Naive thymus-derived CD8-positive, alpha-beta T cell (primary cell): ENCODE results near the gene PYGO1. TPM values are rescaled to one million over a fixed set of nuclear protein-coding genes. Genes with fewer than 3 reads are reported as not detected.
"Not testable (repeated sequence)": the region's sequence is repeated elsewhere in the genome, so short reads cannot be mapped to it uniquely, and the experiment has no call there.

Source experiments
- ATAC-seq, 2 donors: fragments of 150-1000 bp; cut with Tn5 transposase in 1 of 2; sonication (Bioruptor Pico), chemical (Tn5 transposase) in 1 of 2; 1 replicate in 1 of 2; 2 replicates in 1 of 2; pipeline ENCODE4 v1.10.0; 2021; ENCODE audit warnings: mild to moderate bottlenecking in 2 of 2, moderate library complexity in 2 of 2
- POLR2A ChIA-PET: fragments of 350-600 bp; sonication (Branson Sonifier 250); formaldehyde crosslinking; loops from one replicate; lab custom pipeline; 2021; ENCODE audit warnings: antibody characterized with exemption; lab: Charles Lee
- DNase-seq, 10 donors: peaks; one replicate each; pipeline versions ENCODE4 v3.0.0 to v3.0.0-alpha.2; 2020 to 2022
- H3K27ac Mint-ChIP-seq, 10 donors: one replicate each; pipeline ENCODE4 v1.8.0; 2020 to 2022; ENCODE audit warnings: mild to moderate bottlenecking in 10 of 10, mixed read lengths in 10 of 10, moderate library complexity in 4 of 10, inconsistent platforms in 1 of 10
- H3K27me3 Mint-ChIP-seq, 5 donors: one replicate each; pipeline ENCODE4 v1.8.0; 2021 to 2022; ENCODE audit warnings: mixed read lengths in 5 of 5
- H3K36me3 Mint-ChIP-seq, 3 donors: one replicate each; pipeline ENCODE4 v1.8.0; 2020 to 2022; ENCODE audit warnings: mixed read lengths in 3 of 3, mild to moderate bottlenecking in 2 of 3, inconsistent platforms in 1 of 3
- H3K4me1 Mint-ChIP-seq, 4 donors: one replicate each; pipeline ENCODE4 v1.8.0; 2021 to 2022; ENCODE audit warnings: mixed read lengths in 4 of 4
- H3K4me3 Mint-ChIP-seq, 10 donors: one replicate each; pipeline ENCODE4 v1.8.0; 2020 to 2022; ENCODE audit warnings: mild to moderate bottlenecking in 10 of 10, mixed read lengths in 10 of 10, moderate library complexity in 6 of 10, inconsistent platforms in 1 of 10
- H3K9me3 Mint-ChIP-seq, 9 donors: one replicate each; pipeline ENCODE4 v1.8.0; 2020 to 2022; ENCODE audit warnings: mixed read lengths in 9 of 9, mild to moderate bottlenecking in 3 of 9, inconsistent platforms in 1 of 9, moderate library complexity in 1 of 9
- polyA plus RNA-seq, 3 donors: library from polyadenylated mRNA; unstranded; fragments of 300-500 nt; fragmentation: Illumina TruSeq; gene quantifications; one replicate each; pipeline ENCODE4 v1.2.3, GENCODE V29; 2021
- total RNA-seq, 8 experiments: library from RNA in 2 of 8; stranded (reverse) in 2 of 8; gene quantifications; one replicate each; pipeline ENCODE4 v1.2.3 and lab custom pipeline; 2021 to 2026

Gene PYGO1
- total and polyA plus RNA-seq, 5 experiments from 2014 or later = not detected

DNA sequence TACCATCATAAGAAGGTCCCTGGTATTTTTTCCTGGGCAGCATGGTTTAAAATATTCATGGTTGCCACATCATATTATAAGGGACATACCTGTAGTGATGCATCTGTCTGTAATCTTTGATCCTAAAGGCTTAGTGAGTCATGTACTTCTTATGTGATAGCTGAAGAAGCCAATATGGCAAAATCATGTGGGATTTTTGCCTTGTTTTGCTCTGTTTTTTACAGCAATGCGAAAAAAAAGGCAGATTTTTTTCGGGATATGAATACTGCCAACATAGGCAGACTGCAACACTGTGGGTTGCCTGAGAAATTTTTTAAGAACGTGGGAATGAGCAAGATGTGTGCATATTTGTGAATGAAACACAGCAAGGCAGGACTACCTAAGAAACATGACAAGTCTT is 11.3 kb upstream of the PYGO1 start:
- Mint-ChIP-seq H3K27me3 (peaks cover 4 to 28% (median 17%) of the 10 kb centered on the region in 5 donors), H3K4me1 (no peaks in the 10 kb centered on the region), H3K4me3 (no peak overlapping the region), H3K27ac (no peak overlapping the region), H3K9me3 (peaks cover 0 to 3% (median 0%) of the 10 kb centered on the region in 9 donors), H3K36me3 (no peaks in the 10 kb centered on the region)
- no peak for ATAC-seq
- POLR2A ChIA-PET = no interaction called here
- no peak for DNase-seq

DNA sequence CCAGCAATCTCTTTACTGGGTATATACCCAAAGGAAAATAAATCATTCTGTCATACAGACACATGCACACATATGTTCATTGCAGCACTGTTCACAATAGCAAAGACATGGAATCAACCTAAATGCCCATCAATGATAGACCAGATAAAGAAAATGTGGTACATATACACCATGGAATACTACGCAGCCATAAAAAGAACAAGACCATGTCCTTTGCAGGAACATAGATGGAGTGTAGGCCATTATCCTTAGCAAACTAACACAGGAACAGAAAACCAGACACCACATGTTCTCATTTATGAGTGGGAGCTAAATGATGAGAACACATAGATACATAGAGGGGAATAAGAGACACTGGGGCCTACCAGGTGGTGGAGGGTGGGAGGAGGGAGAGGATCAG is 4.9 kb upstream of the PYGO1 start:
- H3K9me3 Mint-ChIP-seq, POLR2A ChIA-PET, H3K4me3 Mint-ChIP-seq, H3K36me3 Mint-ChIP-seq, ATAC-seq, H3K27ac Mint-ChIP-seq, DNase-seq, H3K4me1 Mint-ChIP-seq: not testable (repeated sequence)
- H3K27me3 Mint-ChIP-seq = peaks cover 17 to 43% (median 29%) of the 10 kb centered on the region in 5 donors

DNA sequence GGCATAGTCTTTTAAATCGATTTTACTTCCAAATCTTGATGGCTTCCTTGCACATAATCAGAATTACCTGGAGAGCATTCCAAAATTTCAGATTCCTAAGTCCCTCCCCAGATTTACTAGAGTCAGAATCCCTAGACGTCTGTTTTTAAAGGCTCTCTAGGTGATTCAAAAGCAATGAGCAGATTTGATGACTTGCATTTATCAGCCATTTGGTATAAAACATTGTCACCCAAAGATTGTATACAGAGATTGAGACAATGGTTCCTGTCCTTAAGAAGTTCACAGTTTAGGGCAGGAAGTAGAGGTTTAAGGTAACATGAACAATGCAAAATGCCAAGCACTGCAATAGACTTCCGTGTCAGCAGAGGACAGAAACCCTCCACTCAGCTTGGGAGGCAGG is 2.6 kb upstream of the PYGO1 start:
- Mint-ChIP-seq H3K4me1 (peaks cover 1 to 5% (median 3%) of the 10 kb centered on the region in 4 donors), H3K36me3 (peaks cover 0 to 2% (median 0%) of the 10 kb centered on the region in 3 donors), H3K27ac (no peak overlapping the region), H3K4me3 (no peak overlapping the region), H3K9me3 (peaks cover 0 to 8% (median under 1%) of the 10 kb centered on the region in 9 donors), H3K27me3 (peaks cover 14 to 38% (median 27%) of the 10 kb centered on the region in 5 donors)
- POLR2A ChIA-PET = no interaction called here
- ATAC-seq (no peak), DNase-seq (no peak)

DNA sequence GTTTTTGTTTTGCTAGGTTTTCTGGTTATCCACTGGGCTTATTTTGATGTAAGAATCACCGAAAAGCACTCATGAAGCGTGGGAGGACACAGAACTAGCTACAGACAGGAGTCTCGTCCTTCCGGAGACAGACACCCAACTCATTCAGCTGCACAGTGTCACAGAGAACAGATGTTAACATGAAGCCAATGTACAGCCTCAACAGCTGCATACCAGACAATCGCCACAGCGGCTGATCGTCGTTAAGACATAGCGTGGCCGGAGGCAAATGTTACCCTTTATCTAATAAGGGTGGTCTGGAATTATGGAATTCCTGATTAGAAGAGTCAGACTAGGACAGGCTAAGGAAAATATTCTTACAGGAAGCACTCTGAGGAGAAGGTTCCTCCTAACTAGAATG is 1.1 kb upstream of the PYGO1 start:
- peak overlapping the region in 2 of 10 donors; percentile 50 to 72 for H3K27ac Mint-ChIP-seq
- DNase-seq = no peak
- ATAC-seq = no peak
- H3K27me3 Mint-ChIP-seq = peaks cover 15 to 44% (median 28%) of the 10 kb centered on the region in 5 donors
- H3K9me3 Mint-ChIP-seq = peaks cover 0 to 8% (median 0%) of the 10 kb centered on the region in 9 donors
- peak overlapping the region; percentile 60 to 86 (median 76) for H3K4me3 Mint-ChIP-seq
- H3K36me3 Mint-ChIP-seq = peaks cover 0 to 2% (median 0%) of the 10 kb centered on the region in 3 donors
- peaks cover 1 to 5% (median 3%) of the 10 kb centered on the region in 4 donors for H3K4me1 Mint-ChIP-seq
- POLR2A ChIA-PET = no interaction called here

DNA sequence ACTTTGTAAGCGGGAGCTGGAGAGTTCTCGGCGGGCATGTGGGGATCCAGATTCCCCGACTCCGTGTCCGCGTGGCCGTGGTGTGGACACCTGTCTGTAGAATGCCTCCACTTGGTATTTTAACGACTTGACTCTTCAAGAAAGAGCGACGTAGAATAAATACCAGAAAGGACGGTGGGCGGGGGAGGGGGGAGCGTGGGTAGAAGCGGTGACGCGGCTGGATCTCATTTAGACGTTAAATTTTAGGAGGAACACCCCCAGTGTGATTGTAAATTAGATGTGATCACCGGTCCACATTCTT is 620 bp upstream of the PYGO1 start:
- POLR2A ChIA-PET = no interaction called here
- ATAC-seq (no peak), DNase-seq (no peak)
- Mint-ChIP-seq H3K27ac (no peak overlapping the region), H3K36me3 (peaks cover 0 to 2% (median 0%) of the 10 kb centered on the region in 3 donors), H3K9me3 (peaks cover 0 to 8% (median 0%) of the 10 kb centered on the region in 9 donors), H3K4me1 (peaks cover 1 to 5% (median 3%) of the 10 kb centered on the region in 4 donors), H3K27me3 (peaks cover 17 to 49% (median 31%) of the 10 kb centered on the region in 5 donors), H3K4me3 (peak overlapping the region; percentile 11 to 86 (median 74))

DNA sequence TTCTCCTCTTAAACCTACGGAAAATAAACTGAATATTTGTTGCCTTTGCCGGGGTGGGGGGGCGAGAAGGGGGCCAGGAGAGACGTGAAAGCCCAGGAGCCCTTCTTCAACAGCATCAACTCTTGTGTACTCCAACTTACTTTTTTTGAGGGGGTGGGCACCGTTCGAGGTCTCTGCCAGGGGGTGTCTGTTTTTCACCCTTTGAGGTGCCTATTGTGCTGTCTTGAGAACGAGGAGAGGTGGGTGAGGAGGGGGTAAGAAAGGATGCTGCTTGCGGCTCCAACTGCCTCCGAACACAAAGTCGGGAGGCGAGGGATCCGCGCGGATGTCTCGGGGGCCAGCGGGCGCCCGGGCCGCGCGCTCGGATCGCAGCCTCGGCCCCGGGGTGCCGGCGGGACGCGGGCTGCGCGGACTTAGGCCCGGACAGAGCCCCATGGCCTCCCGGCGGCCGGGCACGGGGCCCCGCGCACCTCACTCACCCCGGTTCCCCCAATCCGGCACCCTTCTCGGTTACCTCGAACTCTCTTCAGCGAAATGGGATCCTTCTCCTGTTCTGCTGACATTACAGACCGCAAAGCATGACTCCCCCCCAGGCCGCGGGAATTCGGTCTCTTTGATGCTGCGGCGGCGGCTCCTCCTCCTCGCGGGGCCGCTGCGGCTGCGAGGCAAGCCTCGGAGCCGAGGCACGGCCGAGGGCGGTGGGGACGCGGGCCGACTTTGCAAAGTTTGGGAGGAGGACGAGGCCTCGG is 650 bp downstream of the PYGO1 start:
- H3K9me3 Mint-ChIP-seq = peaks cover 0 to 4% (median 0%) of the 10 kb centered on the region in 9 donors
- H3K27ac Mint-ChIP-seq = no peak overlapping the region
- peak overlapping the region in 9 of 10 donors; percentile 36 to 70 (median 55) for H3K4me3 Mint-ChIP-seq
- H3K27me3 Mint-ChIP-seq = peaks cover 21 to 55% (median 39%) of the 10 kb centered on the region in 5 donors
- DNase-seq = peak in 1 of 10 donors; percentile 13
- peaks cover 0 to 2% (median 0%) of the 10 kb centered on the region in 3 donors for H3K36me3 Mint-ChIP-seq
- peaks cover 1 to 5% (median 3%) of the 10 kb centered on the region in 4 donors for H3K4me1 Mint-ChIP-seq
- POLR2A ChIA-PET = no interaction called here
- peak in 1 of 2 donors; percentile 54 for ATAC-seq

DNA sequence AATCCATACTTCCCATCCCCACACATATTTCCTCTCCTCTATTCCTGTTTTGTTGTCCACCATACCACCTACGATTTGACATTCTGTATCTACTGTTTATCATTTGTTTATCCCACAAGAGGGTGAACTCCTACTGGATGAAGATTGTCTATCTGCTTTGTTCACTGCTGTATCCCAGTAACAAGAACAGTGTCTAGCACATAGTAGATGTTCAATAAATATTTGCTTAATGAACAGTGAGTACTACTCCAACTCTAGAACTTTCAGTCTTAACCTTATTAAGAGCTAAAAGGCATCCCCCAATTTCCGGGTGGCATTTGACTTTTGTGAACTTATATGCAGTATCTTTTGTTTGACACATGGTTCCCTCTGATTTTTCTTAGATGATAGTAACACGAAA is 1.3 kb downstream of the PYGO1 start:
- Mint-ChIP-seq H3K4me3 (no peak overlapping the region), H3K9me3 (peaks cover 0 to 4% (median 0%) of the 10 kb centered on the region in 9 donors), H3K36me3 (peaks cover 0 to 2% (median 0%) of the 10 kb centered on the region in 3 donors), H3K4me1 (peaks cover 1 to 5% (median 3%) of the 10 kb centered on the region in 4 donors), H3K27me3 (peaks cover 23 to 55% (median 45%) of the 10 kb centered on the region in 5 donors), H3K27ac (no peak overlapping the region)
- DNase-seq (no peak), ATAC-seq (no peak)
- POLR2A ChIA-PET = no interaction called here

DNA sequence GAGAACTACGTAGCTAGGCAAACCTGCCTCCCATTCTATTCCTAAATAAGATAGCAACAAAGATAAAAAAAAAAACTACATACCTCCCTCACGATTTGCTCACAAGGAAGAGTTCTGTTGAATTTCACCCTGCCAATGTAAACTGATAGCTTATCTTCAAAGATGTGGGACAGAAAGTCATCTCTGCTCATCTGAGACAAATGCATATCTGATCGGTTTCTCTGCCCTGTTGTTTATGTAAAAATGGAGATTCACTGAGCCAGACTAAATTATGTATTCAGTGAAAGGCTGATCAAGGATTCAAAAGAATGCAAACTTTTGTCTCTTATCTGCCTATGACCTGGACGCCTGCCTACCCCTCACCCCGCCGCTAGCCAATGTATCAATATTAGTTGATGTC is 11.2 kb downstream of the PYGO1 start:
- H3K27me3 Mint-ChIP-seq = peaks cover 10 to 40% (median 20%) of the 10 kb centered on the region in 5 donors
- no peak overlapping the region for H3K4me3 Mint-ChIP-seq
- H3K27ac Mint-ChIP-seq = no peak overlapping the region
- peaks cover 0 to 2% (median 0%) of the 10 kb centered on the region in 9 donors for H3K9me3 Mint-ChIP-seq
- DNase-seq (no peak), ATAC-seq (no peak)
- no peaks in the 10 kb centered on the region for H3K4me1 Mint-ChIP-seq
- POLR2A ChIA-PET = no interaction called here
- H3K36me3 Mint-ChIP-seq = no peaks in the 10 kb centered on the region

DNA sequence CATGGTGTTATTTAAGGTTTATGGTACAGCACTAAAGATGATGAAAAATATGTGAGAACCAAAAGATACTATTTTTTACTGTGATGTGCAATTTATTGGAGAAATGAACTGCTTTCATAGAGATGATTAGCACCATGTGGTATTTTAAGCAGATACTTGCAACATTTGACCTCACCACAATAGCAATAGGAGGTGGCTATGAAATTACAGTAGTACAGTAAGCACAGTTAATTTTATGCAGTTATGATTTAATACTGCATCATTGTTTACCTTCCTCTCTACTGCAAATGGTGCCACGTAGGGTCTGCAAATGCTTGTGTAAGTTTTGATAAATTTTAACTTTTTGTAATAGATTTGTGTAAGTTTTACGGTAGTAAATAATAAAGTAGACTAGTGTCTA is 14.0 kb downstream of the PYGO1 start:
- Mint-ChIP-seq H3K4me1 (no peaks in the 10 kb centered on the region), H3K36me3 (peaks cover 0 to 9% (median 3%) of the 10 kb centered on the region in 3 donors), H3K9me3 (peaks cover 0 to 12% (median 4%) of the 10 kb centered on the region in 9 donors), H3K4me3 (no peak overlapping the region), H3K27ac (no peak overlapping the region), H3K27me3 (peaks cover 11 to 50% (median 25%) of the 10 kb centered on the region in 5 donors)
- POLR2A ChIA-PET = no interaction called here
- no peak for DNase-seq
- no peak for ATAC-seq

DNA sequence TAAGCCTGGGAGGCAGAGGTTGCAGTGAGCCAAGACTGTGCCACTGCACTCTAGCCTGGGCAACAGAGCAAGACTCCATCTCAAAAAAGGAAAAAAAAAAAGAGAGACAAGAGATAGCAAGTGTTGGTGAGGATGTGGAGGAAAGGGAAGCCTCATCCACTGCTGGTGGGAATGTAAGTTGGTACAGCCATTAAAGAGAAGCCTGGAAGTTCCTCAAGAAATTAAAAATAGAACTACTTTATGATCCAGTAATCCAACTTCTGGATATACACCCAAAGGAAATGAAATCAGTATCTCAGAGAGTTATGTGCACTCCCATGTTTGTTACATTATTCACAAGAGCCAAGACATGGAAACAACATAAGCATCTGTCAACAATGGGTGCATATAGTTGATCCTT is 14.9 kb downstream of the PYGO1 start:
- ATAC-seq (no peak), DNase-seq (no peak)
- Mint-ChIP-seq H3K27me3 (peaks cover 11 to 50% (median 25%) of the 10 kb centered on the region in 5 donors), H3K27ac (peak overlapping the region in 1 of 10 donors; percentile 71), H3K4me1 (no peaks in the 10 kb centered on the region), H3K4me3 (no peak overlapping the region), H3K36me3 (peaks cover 0 to 9% (median 3%) of the 10 kb centered on the region in 3 donors), H3K9me3 (peaks cover 0 to 12% (median 4%) of the 10 kb centered on the region in 9 donors)
- POLR2A ChIA-PET = no interaction called here

DNA sequence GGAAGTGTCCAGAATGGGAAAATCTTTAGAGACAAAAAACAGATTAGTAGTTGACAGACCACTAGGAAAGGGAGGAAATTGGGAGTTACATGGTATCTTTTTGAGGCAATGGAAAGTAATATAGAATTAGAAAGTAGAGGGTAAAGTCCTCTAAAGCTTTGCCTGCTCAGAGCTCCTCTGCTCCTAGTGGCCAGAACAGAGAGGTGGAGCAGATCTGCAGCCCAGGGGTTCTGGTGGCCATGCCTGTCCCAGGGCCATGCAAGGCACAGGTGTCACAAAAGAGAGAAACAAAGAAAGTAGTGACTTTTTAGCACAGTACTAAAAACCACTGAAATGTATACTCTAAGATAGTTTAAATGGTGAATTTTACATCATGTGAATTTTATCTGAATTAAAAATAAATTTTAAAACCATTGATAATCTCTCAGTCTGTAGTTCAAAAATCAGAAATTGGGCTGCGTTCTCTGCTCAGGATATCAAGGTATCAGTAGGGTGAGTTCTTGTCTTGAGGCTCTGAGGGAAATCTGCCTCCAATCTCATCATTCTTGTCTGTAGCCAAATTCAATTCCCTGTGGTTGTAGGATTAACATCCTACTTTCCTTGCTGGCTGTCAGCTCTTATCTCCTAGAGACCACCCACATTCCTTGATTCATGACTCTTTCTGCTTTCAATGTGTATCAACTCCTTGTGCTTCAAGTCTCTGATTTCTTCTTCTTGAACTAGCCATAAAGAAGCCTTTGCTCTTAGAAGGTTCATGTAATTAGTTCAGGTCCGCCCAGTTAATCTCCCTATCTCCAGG is 23.6 kb downstream of the PYGO1 start:
- no peak for ATAC-seq
- POLR2A ChIA-PET = no interaction called here
- H3K36me3 Mint-ChIP-seq = no peaks in the 10 kb centered on the region

DNA sequence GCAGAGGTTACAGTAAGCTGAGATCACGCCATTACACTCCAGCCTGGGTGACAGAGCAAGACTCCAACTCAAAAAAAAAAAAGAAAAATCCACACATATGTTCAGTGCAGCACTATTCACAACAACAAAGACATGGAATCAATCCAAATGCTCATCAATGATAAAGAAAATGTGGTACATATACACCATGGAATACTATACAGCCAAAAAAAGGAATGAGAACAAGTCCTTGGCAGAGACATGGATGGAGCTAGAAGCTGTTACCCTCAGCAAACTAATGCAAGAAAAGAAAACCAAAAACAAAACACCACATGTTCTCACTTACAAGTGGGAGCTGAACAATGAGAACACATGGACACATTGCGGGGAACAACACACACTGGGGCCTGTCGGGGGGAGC is 25.5 kb downstream of the PYGO1 start:
- no peak overlapping the region for H3K4me3 Mint-ChIP-seq
- no peak overlapping the region for H3K27ac Mint-ChIP-seq
- H3K36me3 Mint-ChIP-seq = no peaks in the 10 kb centered on the region
- peaks cover 0 to 23% (median 10%) of the 10 kb centered on the region in 9 donors for H3K9me3 Mint-ChIP-seq
- no peaks in the 10 kb centered on the region for H3K4me1 Mint-ChIP-seq
- ATAC-seq = no peak
- H3K27me3 Mint-ChIP-seq = peaks cover 0 to 8% (median 5%) of the 10 kb centered on the region in 5 donors
- DNase-seq = no peak
- POLR2A ChIA-PET = no interaction called here

More for the DNA sequence above, 23.6 kb downstream of the PYGO1 start:
- Mint-ChIP-seq H3K27ac (no peak overlapping the region), H3K4me1 (no peaks in the 10 kb centered on the region), H3K4me3 (no peak overlapping the region), H3K27me3 (peaks cover 1 to 12% (median 7%) of the 10 kb centered on the region in 5 donors), H3K9me3 (peaks cover 0 to 21% (median 10%) of the 10 kb centered on the region in 9 donors)
- no peak for DNase-seq

DNA sequence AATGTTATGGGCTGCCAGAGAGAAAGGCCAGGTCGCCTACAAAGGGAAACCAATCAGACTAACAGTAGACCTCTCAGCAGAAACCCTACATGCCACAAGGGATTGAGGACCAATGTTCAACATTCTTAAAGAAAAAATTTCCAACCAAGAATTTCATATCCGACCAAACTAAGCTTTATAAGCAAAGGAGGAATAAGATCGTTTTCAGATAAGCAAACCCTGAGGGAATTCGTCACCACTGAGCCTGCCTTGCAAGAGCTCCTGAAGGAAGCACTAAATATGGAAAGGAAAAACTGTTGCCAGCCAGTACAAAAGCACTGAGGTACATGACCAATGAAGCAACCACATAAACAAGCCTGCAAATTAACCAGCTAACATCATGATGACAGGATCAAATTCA is 33.1 kb downstream of the PYGO1 start:
- DNase-seq (no peak), ATAC-seq (no peak)
- POLR2A ChIA-PET = no interaction called here
- peaks cover 9 to 49% (median 33%) of the 10 kb centered on the region in 9 donors for H3K9me3 Mint-ChIP-seq
- peak overlapping the region in 1 of 10 donors; percentile 15 for H3K27ac Mint-ChIP-seq
- H3K4me3 Mint-ChIP-seq = no peak overlapping the region
- H3K36me3 Mint-ChIP-seq = peaks cover 5 to 19% (median 10%) of the 10 kb centered on the region in 3 donors
- H3K27me3 Mint-ChIP-seq = peaks cover 12 to 26% (median 17%) of the 10 kb centered on the region in 5 donors
- no peaks in the 10 kb centered on the region for H3K4me1 Mint-ChIP-seq
